Loucy (cell line): Measurements from ENCODE around the gene KRTAP10-8.

Experiments
- H2AFZ ChIP-seq: fragments of 200-600 bp; sonication (generic); 2 replicates; pipeline ENCODE4 v1.6.0; 2016; ENCODE audit warnings: antibody characterized with exemption, mild to moderate bottlenecking, low read length, moderate library complexity
- H3F3A ChIP-seq: fragments of 200-600 bp; 2 replicates; pipeline ENCODE4 v1.6.0; 2016; ENCODE audit warnings: antibody characterized with exemption, low read depth, mild to moderate bottlenecking
- H3K27me3 ChIP-seq: fragments of 200-600 bp; sonication (generic); 2 replicates; pipeline ENCODE4 v1.6.1; 2014; ENCODE audit warnings: low read length, mild to moderate bottlenecking; ENCODE audit not compliant: insufficient read depth, poor library complexity, severe bottlenecking
- H3K36me3 ChIP-seq: fragments of 200-600 bp; sonication (generic); 2 replicates; pipeline ENCODE4 v1.6.1; 2016; ENCODE audit warnings: low read length; ENCODE audit not compliant: insufficient read depth
- H3K4me1 ChIP-seq: fragments of 200-600 bp; sonication (generic); 2 replicates; pipeline ENCODE4 v1.5.1; 2014; ENCODE audit warnings: low read length, mild to moderate bottlenecking; ENCODE audit not compliant: insufficient read depth, poor library complexity, severe bottlenecking
- H3K4me2 ChIP-seq: fragments of 200-600 bp; sonication (generic); 2 replicates; pipeline ENCODE4 v1.6.0; 2014; ENCODE audit warnings: antibody characterized with exemption, low read length, low read depth, mild to moderate bottlenecking; ENCODE audit not compliant: poor library complexity, severe bottlenecking
- H3K4me3 ChIP-seq: fragments of 200-600 bp; sonication (generic); 2 replicates; pipeline ENCODE4 v1.5.1; 2014; ENCODE audit warnings: low read length, mild to moderate bottlenecking, mixed read lengths; ENCODE audit not compliant: poor library complexity, severe bottlenecking
- H3K79me2 ChIP-seq: fragments of 200-600 bp; sonication (generic); 2 replicates; pipeline ENCODE4 v1.6.1; 2014; ENCODE audit warnings: low read length; ENCODE audit not compliant: insufficient read depth
- H3K9ac ChIP-seq: fragments of 200-600 bp; sonication (generic); 2 replicates; pipeline ENCODE4 v1.6.0; 2014; ENCODE audit warnings: mild to moderate bottlenecking, low read depth, low read length, moderate library complexity; ENCODE audit not compliant: poor library complexity, severe bottlenecking
- H3K9me2 ChIP-seq: fragments of 200-600 bp; sonication (generic); replicated peaks from 2 replicates; pipeline ENCODE4 v1.6.1; 2016; ENCODE audit warnings: low read depth, low read length, mixed read lengths
- H3K9me3 ChIP-seq: fragments of 200-600 bp; sonication (generic); 2 replicates; pipeline ENCODE4 v1.6.1; 2014; ENCODE audit warnings: mild to moderate bottlenecking, antibody characterized with exemption, low read length, low read depth; ENCODE audit not compliant: insufficient read depth
- H4K20me1 ChIP-seq: fragments of 200-600 bp; sonication (generic); 2 replicates; pipeline ENCODE4 v1.6.0; 2014; ENCODE audit warnings: antibody characterized with exemption, low read length, mild to moderate bottlenecking; ENCODE audit not compliant: insufficient read depth, poor library complexity, severe bottlenecking
- EZH2phosphoT487 ChIP-seq: fragments of 200-600 bp; IDR thresholded peaks from 2 replicates; pipeline ENCODE4 v1.6.1; 2018; ENCODE audit warnings: antibody characterized with exemption, mild to moderate bottlenecking, moderate library complexity, borderline replicate concordance
- TF ChIP-seq, protein P1 (sequence below): fragments of 200-600 bp; sonication (generic); conservative IDR thresholded peaks from 2 replicates; pipeline ENCODE4 v1.5.1; 2014; ENCODE audit warnings: mild to moderate bottlenecking, antibody characterized with exemption, low read length

The KRTAP10-8 gene

DNA sequence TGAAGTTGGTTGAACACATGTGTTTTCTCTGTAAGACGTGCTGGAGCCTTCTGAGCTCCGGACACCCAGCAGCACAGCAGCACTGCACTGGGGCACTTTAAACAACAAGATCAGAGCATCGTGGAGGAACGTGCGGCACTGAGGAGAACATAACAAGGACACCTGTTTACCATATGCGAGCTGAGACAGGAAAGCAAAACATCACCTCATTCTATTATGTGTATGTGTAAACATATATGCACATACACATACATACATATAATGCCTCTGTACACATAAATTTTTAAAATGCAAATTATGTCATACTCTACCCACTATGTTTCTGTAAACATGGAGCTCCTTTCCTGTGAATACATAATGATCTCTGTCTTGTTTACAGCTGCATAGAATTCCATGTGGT is 16.4 kb upstream of the KRTAP10-8 start:
- TF ChIP-seq EZH2phosphoT487: no peak
- TF ChIP-seq, protein P1, sequence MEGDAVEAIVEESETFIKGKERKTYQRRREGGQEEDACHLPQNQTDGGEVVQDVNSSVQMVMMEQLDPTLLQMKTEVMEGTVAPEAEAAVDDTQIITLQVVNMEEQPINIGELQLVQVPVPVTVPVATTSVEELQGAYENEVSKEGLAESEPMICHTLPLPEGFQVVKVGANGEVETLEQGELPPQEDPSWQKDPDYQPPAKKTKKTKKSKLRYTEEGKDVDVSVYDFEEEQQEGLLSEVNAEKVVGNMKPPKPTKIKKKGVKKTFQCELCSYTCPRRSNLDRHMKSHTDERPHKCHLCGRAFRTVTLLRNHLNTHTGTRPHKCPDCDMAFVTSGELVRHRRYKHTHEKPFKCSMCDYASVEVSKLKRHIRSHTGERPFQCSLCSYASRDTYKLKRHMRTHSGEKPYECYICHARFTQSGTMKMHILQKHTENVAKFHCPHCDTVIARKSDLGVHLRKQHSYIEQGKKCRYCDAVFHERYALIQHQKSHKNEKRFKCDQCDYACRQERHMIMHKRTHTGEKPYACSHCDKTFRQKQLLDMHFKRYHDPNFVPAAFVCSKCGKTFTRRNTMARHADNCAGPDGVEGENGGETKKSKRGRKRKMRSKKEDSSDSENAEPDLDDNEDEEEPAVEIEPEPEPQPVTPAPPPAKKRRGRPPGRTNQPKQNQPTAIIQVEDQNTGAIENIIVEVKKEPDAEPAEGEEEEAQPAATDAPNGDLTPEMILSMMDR: no peak
- Histone ChIP-seq H3K9me3 (no peaks in the 10 kb centered on the region), H3K79me2 (no peaks in the 10 kb centered on the region), H3F3A (no peaks in the 10 kb centered on the region), H3K4me2 (no peak overlapping the region), H3K4me3 (no peak overlapping the region), H3K36me3 (no peaks in the 10 kb centered on the region), H3K27me3 (no peaks in the 10 kb centered on the region), H3K9me2 (no peaks in the 10 kb centered on the region), H3K9ac (no peak overlapping the region), H2AFZ (no peak overlapping the region), H3K4me1 (no peaks in the 10 kb centered on the region), H4K20me1 (no peaks in the 10 kb centered on the region)

- Histone ChIP-seq H3K9me3 (no peaks in the 10 kb centered on the region), H3F3A (no peaks in the 10 kb centered on the region), H2AFZ (no peak overlapping the region), H3K36me3 (no peaks in the 10 kb centered on the region), H3K9me2 (no peaks in the 10 kb centered on the region), H3K4me3 (no peak overlapping the region), H3K4me2 (no peak overlapping the region), H3K27me3 (no peaks in the 10 kb centered on the region), H4K20me1 (no peaks in the 10 kb centered on the region), H3K4me1 (no peaks in the 10 kb centered on the region), H3K79me2 (no peaks in the 10 kb centered on the region), H3K9ac (no peak overlapping the region)
- no peak for TF ChIP-seq EZH2phosphoT487
- TF ChIP-seq, protein P1: no peak
Observed at GRCh38 chr21:44596068-44596725, 15.7 kb upstream of the KRTAP10-8 start.

DNA sequence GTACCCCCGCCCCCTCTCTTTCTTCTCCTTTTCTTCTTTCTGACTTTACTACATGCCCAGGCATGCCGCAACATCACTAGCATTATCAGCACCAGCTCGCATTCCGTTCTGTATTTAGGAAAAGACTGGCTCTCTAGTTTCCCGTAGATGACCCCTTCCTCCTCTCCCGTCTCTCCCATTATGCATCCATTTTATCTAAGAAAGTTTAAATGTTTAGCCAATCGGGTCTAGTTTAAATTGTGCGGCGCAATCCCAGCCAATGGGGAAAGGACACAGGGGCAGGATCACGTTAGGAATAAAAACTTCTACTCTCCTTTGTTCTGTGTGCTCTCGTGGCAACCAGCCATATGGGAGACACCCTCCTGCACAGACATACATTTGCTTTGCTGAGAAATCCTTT is 13.8 kb upstream of the KRTAP10-8 start:
- Histone ChIP-seq H3K36me3 (no peaks in the 10 kb centered on the region), H3K9ac (no peak overlapping the region), H3K4me1 (no peaks in the 10 kb centered on the region), H3K9me2 (no peaks in the 10 kb centered on the region), H2AFZ (no peak overlapping the region), H3K79me2 (no peaks in the 10 kb centered on the region), H3K4me3 (no peak overlapping the region), H3K9me3 (no peaks in the 10 kb centered on the region), H3F3A (no peaks in the 10 kb centered on the region), H3K4me2 (no peak overlapping the region), H4K20me1 (no peaks in the 10 kb centered on the region), H3K27me3 (no peaks in the 10 kb centered on the region)
- TF ChIP-seq EZH2phosphoT487: no peak
- TF ChIP-seq, protein P1: no peak
